OCI-M2 (cell line): ENCODE measurements around the gene PLA2G2F.

Source experiments
- DNase-seq: peaks from one replicate; lab custom pipeline; 2025; ENCODE audit not compliant: unreplicated experiment; lab: John Stamatoyannopoulos, UW

Gene PLA2G2F, protein sequence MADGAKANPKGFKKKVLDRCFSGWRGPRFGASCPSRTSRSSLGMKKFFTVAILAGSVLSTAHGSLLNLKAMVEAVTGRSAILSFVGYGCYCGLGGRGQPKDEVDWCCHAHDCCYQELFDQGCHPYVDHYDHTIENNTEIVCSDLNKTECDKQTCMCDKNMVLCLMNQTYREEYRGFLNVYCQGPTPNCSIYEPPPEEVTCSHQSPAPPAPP

DNA sequence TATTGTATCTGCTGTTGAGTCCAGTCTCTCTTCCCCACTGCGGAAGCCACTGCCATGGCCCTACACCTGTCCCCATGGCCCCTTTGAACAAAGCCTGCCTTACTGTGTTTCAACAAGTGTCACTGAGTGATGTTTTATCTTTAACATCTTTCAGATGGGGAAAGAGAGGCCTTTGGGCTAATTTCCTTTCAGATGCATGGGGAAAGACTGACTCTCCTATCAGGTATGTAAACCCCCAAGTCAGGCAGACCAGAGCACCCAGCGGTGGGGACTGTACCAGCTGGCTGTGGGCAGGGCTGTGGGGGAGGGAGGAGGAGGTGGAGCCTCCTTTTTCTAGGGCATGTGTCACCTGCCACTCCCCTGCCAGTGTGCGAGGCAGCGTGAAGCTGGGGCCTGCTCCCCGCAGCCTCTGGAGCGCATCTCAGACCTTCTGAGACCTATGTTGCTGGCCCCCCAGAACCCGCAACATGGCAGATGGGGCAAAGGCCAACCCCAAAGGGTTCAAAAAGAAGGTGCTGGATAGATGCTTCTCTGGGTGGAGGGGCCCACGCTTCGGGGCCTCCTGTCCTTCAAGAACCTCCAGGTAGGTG is at the start of gene PLA2G2F:
TSS of gene PLA2G2F (plus strand) at position 363 of the 590 bp plus-strand sequence. CDS start at position 468, 105 bp downstream.
- no peak for DNase-seq

DNA sequence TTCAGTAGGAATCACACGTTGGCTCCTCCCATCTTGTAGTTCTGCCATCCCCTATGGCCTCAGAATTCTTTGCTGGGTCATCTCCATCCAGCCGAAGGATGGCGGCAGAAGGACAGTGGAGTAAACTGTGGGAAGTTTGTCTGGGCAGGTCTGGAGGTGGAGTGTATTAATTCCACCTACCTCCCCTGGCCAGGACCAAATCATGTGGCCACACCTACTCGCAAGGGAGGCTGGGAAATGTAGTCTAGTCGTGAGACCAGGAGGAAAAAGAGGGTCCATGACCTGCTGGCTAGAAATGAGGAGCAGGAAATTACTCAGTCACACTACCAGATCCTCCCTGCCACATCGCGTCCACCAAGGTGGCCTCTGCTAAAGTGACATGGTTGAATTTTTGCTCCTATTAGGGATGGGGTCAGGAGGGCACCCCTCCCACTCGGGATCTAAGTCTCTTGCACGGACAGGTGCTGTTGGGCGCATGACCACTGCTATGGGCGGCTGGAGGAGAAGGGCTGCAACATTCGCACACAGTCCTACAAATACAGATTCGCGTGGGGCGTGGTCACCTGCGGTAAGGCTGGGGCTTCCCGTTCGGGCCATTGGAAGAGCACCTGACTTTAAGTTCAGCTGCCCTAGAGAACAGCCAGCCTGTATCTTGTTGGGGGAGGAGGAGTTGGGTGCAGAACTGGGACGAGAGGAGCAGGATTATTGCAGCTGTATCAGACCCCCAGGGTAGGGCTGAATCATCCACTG is 49.6 kb upstream of the PLA2G2F start:
- no peak for DNase-seq

DNA sequence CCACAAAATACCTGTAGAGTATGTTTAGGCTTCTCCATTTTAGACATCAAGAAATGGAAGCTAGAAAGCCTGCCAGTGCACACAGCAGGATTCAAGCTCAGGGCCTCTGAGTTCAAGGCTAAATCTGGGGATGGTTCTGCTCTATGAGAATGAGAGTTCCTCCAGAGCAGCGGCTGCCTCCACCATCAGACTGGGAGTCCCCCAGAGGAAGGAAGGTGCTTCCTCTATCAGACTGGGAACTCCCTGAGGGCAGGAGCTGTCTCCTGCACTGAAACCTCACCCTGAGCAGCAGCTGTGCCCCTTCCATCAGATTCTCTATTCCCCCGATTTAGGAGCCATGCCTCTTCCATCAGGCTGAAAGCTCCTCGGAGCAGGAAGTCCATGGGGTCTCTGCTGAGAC is 49.0 kb upstream of the PLA2G2F start:
- DNase-seq: no peak

DNA sequence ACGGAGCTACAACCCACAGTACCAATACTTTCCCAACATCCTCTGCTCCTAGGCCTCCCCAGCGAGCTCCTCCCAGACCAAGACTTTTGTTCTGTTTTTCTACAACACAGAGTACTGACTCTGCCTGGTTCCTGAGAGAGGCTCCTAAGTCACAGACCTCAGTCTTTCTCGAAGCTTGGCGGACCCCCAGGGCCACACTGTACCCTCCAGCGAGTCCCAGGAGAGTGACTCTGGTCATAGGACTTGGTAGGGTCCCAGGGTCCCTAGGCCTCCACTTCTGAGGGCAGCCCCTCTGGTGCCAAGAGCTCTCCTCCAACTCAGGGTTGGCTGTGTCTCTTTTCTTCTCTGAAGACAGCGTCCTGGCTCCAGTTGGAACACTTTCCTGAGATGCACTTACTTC is 48.5 kb upstream of the PLA2G2F start:
- no peak for DNase-seq

DNA sequence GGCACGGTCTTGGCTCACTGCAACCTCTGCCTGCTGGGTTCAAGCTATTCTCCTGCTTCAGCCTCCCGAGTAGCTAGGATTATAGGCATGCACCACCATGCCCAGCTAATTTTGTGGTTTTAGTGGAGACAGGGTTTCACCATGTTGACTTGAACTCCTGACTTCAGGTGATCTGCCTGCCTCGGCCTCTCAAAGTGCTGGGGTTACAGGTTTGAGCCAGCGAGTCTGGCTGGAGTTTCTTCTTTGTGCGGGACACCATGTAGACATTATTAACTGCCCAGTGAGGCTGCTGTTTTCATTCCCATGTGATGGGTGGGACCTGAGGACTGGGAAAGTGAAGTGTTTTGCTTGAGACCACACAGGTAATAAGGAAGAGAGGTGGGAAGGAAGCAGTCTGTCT is 45.8 kb upstream of the PLA2G2F start:
- DNase-seq: no peak

DNA sequence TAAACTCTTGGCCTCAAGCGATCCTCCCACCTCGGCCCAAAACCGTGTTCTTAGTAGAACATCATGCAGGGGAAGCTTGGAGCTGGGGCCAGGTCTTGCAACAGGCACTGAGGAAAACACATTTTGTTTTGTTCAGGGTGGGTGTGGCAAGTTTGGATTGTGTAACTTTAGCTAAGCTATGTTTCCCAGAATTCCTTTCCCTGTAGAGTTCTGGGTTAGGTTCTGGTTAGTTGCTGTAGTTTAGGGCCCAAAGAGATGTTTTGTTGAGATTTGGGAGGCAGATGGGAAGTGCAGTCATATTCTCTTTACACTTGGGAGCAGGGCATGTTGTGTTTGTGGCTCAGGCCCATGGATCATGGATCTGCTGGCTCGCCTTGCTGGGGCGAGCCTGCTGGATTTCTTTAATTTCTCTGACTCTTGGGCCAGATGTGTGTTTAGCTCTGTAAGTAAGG is 45.2 kb upstream of the PLA2G2F start:
- DNase-seq: no peak

DNA sequence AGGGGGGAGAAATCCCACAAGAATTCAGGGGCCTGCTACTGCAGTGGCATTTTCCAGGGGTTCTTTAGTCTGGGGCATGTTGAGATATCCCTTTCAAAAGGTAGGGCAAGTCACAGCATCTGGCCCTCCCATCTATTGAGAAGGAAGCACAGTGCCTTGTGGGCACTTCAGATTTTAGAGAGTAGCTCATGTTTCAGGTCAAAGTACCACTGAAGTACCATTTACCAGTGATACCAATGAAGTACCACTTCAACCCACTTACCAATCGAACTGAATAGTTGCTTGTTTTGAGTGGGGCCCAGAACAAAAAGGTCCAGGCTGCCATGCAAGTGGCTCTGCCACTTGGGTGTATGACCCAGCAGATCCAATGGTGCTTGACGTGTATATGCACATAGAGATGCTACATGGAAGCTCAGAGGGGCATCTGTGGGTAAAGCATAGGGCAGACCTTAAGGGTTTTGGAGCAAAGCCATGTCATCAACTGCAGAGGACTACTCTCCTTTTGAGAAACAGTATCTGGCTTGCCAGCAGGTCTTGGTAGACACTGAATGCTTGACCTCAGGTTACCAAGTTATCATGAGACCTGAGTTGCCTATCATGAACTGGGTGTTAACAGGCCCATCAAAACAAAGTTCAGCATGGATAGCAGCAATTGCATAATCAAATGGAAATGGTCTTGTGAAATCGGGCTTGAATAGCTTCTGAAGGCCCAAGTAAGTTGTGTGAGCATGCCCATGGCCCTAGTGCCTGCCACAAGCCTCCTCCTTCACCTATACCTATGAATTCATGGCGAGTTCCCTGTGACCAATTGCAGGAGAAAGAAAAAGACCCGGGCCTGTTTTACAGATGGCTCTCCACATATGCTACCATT is 43.3 kb upstream of the PLA2G2F start:
- DNase-seq: no peak

DNA sequence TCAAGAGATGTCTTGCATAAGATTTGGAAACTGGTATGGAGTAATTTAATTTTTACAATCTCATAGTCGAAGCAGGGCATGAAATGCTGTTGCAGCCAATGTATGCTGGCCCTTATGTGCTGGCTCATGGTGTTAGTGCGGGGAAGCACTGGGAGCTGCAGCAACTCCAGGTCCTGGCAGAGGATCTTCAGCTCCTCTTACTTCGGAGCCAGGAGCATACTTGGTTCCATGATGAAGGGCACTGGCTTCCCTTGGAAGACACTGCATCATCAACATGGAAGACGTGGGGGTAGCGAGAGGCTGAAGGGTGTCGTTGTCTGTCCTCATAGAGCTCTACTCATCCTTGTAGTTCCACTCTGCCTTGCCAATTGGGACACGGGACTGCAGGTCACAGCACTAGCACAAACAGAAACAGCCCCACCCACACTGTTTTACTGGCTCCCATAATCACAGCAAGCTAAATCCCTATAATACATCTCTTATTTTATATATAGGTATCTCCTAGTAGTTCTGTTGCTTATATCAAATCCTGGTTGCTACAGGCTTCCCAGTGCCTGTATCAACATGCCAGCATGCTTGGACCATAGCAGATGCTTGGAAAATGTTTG is 42.2 kb upstream of the PLA2G2F start:
- DNase-seq: no peak

DNA sequence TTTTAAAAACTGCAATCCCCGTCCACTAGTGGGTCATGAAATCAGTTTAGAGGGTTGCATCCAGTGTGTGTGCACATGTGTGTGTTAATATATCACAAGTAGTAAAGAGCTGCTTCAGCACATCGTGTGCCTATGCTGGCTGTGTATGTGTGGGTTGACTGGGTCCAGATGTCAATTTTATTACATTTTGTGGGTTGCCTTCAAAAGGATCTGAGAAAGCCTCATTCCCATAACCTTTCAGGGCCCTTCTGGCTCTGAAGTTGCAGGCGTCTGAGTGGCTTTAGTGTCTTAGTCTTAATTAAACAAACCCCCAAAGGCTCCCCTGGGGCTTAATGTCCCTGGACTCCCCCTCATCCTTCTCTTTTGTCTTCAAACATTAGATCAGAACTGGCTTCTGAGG is 39.6 kb upstream of the PLA2G2F start:
- no peak for DNase-seq

DNA sequence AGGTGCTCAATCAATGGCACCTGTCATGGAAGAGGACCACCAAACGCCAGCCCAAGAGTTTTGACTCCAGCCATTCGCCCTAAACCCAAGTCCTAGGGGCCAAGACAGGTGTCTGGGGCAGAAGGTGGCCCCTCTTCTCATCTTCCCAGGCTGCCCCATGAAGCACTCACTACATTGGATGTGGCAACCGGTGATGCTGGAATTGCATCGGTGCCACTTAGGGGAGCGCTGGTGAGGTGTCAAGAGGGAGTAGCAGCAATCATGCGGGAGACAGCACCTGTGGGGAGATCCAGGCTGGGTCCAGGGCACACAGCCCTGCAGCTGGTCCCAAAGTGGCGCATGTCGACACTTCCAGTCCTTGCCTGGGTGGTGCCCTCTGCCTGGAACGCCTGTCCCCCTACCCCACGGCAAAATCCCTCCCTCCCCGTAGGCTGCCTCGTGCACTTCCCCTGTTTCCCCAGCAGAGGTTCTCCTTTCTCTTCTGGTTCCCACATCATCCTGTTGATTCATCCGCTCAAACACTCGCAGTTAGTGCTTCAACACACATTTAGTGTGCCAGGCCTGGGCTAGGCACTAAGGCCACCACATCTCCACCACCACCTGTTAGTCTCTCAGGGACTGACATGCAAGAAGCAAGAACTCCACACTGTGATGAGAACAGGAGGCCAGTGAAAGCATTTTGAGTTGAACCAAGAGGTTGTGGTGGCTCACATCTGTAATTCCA is 38.3 kb upstream of the PLA2G2F start:
- no peak for DNase-seq

DNA sequence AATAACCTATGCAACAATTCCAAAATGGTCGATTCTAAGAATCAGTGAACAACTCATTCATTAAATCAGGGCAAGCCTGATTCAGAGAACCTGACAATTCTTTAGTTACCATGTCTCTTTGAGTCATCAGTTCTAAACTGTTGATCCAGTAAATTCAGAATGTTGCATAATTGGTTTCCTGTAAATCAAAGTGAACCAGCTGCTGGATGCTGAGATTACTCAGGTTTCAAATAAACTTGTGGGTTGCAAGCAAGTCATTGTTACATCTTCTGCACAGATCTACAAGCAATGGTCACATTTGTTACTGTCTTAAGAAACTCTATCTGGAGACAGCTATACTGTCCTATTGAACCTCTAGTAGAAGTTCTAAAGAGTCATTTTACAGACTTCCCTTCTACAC is 36.2 kb upstream of the PLA2G2F start:
- DNase-seq: no peak

DNA sequence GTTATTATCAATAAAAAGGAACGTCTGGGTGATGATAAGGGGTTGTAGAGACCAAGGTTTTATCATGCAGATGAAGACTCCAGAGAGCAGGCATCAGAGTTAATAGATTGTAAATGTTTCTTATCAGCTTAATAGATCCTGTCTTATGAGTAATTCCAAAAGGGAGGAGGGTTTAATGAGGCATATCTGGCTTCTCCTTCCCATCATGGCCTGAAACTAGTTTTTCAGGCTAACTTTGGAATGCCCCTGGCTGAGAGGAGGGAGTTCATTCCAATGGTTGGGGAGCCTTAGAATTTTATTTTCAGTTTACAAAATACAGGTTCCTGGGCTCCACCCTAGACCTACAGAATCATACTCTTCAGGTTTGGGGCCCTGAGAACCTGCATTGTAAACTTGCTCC is 33.3 kb upstream of the PLA2G2F start:
- no peak for DNase-seq

DNA sequence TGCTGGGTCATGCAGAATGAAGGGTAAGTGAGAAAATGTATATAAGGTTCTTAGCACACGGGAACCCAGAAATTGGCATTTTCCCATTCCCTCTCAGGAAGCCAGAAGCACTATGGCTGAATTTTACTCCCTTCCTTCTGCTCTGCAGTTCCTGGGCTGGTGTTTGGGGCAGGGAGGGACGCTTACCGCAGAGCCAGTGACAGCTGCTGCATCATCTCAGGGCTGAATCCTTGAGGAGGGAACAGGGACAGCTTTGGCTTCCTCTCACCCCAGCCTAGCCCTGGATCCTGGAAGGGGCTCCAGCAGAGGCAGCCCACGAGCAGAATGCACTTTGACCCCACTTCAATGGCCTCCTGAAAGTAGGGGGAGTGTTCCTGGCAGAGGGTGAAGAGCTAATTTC is 31.8 kb upstream of the PLA2G2F start:
- no peak for DNase-seq

DNA sequence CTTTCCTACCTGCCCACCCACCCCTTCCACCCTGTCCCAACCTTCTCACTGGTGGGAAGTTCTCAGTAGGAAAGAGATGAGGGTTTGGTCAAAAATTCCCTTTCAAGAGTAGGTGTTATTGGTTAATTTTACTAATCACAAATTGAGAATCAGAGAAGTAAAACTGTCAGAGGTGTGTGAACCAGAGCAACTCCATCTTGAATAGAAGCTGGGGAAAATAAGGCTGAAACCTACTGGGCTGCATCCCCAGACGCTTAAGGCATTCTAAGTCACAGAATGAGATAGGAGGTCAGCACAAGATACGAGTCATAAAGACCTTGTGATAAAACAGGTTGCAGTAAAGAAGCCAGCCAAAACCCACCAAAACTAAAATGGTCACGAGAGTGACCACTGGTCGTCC is 31.3 kb upstream of the PLA2G2F start:
- no peak for DNase-seq

DNA sequence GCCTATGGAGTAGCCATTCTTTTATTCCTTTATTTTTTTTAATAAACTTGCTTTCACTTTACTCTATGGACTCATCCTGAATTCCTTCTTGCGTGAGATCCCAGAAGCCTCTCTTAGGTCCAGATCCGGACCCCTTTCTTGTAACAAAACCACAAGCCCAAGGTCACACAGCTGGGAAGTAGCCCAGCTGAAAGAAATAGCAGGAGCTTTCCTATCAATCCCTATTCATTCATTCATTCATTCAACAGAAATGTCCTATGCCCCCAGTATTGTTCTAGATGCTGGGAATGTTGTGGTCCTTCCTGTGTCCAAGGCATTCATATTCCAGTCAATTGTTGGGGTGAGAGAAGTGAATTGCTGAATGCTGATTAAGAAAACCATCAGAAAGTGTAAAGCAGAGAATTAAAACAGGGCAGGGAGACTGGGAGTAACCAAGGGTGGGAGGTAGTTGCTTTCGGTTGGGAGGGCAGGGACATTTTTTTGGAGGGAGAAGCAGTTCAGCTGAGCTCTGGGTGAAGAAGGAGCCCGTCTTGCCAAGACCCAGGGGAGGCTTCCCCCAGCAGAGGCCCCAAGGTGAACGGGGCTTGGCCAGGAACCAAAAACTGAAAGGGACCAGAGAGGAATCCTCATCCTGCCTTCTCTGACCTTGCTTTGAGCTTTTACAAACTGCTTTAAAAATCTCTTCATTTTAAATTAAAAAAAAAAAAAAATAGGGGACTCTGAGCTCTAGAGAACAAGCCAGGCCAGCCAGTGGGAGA is 30.6 kb upstream of the PLA2G2F start:
- no peak for DNase-seq

DNA sequence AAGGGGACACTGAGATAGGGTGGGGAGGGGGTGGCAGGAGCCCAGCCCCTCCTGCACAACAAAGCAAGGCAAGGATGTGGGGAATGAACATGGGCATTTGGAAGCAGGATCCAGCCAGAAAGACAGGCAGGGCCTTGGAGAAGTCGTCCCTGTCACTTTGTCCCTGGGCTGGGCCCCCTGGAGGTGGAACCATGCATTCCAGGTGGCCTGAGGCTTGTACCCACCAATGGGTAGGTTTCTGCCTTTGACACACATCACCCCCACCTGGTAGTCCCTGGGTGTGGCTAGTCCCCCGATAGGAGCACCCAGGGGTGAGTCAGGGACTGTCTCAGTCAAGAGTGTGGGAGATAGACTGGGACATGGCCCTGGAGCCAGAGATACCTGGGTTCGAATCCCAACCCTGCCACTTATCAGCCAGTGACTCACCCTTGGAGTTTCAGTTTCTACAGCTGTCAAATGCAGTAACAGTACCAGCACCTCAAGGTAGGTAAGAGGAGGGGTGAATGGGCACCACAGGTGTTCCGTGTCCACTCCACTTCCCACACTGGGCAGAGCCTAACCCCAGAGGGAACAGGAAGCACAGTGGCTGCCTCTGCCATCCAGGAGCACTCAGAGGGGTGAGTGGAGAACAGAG is 29.8 kb upstream of the PLA2G2F start:
- no peak for DNase-seq

DNA sequence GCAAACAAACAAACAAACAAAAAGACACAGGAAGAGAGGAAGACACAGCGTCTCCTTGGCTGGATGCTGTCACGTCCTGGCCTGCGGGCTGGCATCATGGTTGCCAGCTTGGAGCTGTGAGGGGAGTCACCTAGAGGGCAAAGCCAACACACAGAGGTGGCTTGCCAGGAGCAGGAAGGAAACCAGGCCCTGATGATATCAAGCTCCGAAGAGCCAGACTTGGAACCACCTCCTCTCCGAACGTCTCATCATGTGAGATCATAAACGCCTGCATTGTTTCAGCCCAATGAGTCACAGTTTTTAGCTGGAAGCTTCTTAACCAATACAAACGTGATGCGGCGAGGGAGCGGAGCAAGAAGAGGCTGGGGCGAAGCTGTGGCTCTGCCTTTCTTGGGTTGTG is 28.4 kb upstream of the PLA2G2F start:
- DNase-seq: no peak

DNA sequence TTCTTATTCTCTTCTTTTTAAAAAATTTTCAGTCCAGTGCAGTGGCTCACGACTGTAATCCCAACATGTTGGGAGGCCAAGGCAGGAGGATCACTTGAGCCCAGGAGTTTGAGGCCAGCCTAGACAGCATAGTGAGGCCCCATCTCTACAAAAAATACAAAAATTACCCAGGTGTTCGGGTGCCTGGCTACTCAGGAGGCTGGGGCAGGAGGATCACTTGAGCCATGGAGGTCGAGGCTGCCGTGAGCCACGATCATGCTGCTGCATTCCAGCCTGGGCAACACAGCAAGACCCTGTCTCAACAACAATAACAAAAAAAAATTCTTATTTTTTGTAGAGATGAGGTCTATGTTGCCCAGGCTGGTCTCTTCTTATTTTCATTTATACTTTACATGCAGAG is 27.7 kb upstream of the PLA2G2F start:
- no peak for DNase-seq
